Gastrocnemius medialis (tissue), 4 donors: ENCODE results near the gene PSG6. TPM values are rescaled to one million over a fixed set of nuclear protein-coding genes. Genes with fewer than 3 reads are reported as not detected.
"Not testable (repeated sequence)": the region's sequence is repeated elsewhere in the genome, so short reads cannot be mapped to it uniquely, and the experiment has no call there.

Experiments used
- ATAC-seq, 2 donors: fragments of 150-250 bp; one replicate each; pipeline ENCODE4 v1.9.1; 2016
- DNase-seq, 2 donors: peaks; one replicate each; pipeline ENCODE4 v3.0.0-alpha.2; 2019
- H3K27ac ChIP-seq, 4 donors: fragments of 200-600 bp; sonication (generic); 1 replicate in 1 of 4; 2 replicates in 3 of 4; pipeline ENCODE4 v1.5.1; 2016 to 2018; ENCODE audit warnings: mild to moderate bottlenecking in 2 of 4, moderate library complexity in 1 of 4
- H3K27me3 ChIP-seq, 3 donors: fragments of 200-600 bp; sonication (generic) in 2 of 3; 1 replicate in 1 of 3; 2 replicates in 2 of 3; pipeline versions ENCODE4 v1.5.1 to v1.6.0; 2016 to 2019; ENCODE audit warnings: mild to moderate bottlenecking in 1 of 3, moderate library complexity in 1 of 3
- H3K36me3 ChIP-seq, 2 donors: fragments of 200-600 bp; sonication (generic) in 1 of 2; one replicate each; pipeline ENCODE4 v1.5.1; 2017 to 2018
- H3K4me1 ChIP-seq, 2 donors: fragments of 200-600 bp; sonication (generic) in 1 of 2; one replicate each; pipeline ENCODE4 v1.5.1; 2016 to 2017; ENCODE audit warnings: mild to moderate bottlenecking in 2 of 2
- H3K4me3 ChIP-seq, 4 donors: fragments of 200-600 bp; sonication (generic) in 3 of 4; 1 replicate in 1 of 4; 2 replicates in 3 of 4; pipeline ENCODE4 v1.5.1; 2016 to 2019; ENCODE audit warnings: mild to moderate bottlenecking in 2 of 4
- H3K9me3 ChIP-seq, 3 donors: fragments of 200-600 bp; sonication (generic) in 2 of 3; 1 replicate in 1 of 3; 2 replicates in 2 of 3; pipeline ENCODE4 v1.5.1; 2016 to 2019
- POLR2A ChIP-seq, 2 donors: fragments of 450-650 bp; IDR thresholded peaks; one replicate each; pipeline ENCODE4 v1.6.1; 2017; ENCODE audit warnings: antibody characterized with exemption in 2 of 2, mild to moderate bottlenecking in 2 of 2, moderate library complexity in 2 of 2
- in situ Hi-C, 4 donors: fragments of 200-750 bp; cut with MboI; loops; one replicate each; pipeline versions ENCODE4 v1.15.0 to v1.8.0; 2017; ENCODE audit warnings: low sequenced_read_pairs in 4 of 4
- intact Hi-C: fragments of 100-400 bp; cut with DNase I; formaldehyde crosslinking; loops from one replicate; pipeline ENCODE4 v1.15.1; 2023; ENCODE audit warnings: low total_unique reads
- total RNA-seq, 4 donors: library from RNA; depleted of rRNA; stranded (reverse); fragments of >200 nt; gene quantifications; one replicate each; pipeline versions ENCODE4 v1.1.0 to v1.2.3, GENCODE V29; 2016
- TF ChIP-seq, protein P1 (sequence below), 5 experiments: fragments of 450-650 bp in 3 of 5; fragments of 200-600 bp in 2 of 5; sonication (generic) in 2 of 5; IDR thresholded peaks in 4 of 5; conservative IDR thresholded peaks in 1 of 5; 1 replicate in 4 of 5; 2 replicates in 1 of 5; pipeline ENCODE4 v1.5.1; 2016 to 2019; ENCODE audit warnings: antibody characterized with exemption in 5 of 5, mild to moderate bottlenecking in 3 of 5, moderate library complexity in 3 of 5

Gene PSG6
- total RNA-seq, 4 donors from 2014 or later, result not detected

DNA sequence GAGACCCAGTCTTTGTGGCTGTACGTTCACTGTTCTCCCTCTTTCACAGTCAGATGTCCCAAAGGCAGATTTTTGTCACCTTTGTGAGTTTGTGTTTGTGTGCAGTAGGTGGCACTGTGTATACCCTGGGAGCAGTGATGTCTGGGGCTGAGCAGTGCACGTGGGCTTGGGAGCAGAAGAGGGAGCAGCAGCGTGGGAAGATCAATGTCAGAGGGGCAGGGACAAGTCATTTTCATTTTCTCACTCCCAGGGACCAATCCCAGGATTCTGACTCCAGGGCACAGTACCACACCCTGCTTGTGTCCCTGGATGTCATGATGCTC, 2.0 kb upstream of the PSG6 start:
- in situ Hi-C loops, result no loop called here
- intact Hi-C loops, result no loop called here
- TF ChIP-seq, protein P1, sequence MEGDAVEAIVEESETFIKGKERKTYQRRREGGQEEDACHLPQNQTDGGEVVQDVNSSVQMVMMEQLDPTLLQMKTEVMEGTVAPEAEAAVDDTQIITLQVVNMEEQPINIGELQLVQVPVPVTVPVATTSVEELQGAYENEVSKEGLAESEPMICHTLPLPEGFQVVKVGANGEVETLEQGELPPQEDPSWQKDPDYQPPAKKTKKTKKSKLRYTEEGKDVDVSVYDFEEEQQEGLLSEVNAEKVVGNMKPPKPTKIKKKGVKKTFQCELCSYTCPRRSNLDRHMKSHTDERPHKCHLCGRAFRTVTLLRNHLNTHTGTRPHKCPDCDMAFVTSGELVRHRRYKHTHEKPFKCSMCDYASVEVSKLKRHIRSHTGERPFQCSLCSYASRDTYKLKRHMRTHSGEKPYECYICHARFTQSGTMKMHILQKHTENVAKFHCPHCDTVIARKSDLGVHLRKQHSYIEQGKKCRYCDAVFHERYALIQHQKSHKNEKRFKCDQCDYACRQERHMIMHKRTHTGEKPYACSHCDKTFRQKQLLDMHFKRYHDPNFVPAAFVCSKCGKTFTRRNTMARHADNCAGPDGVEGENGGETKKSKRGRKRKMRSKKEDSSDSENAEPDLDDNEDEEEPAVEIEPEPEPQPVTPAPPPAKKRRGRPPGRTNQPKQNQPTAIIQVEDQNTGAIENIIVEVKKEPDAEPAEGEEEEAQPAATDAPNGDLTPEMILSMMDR (IDR thresholded peaks at IDR 0.05 in 4 of 5, conservative IDR thresholded peaks at IDR 0.05 in 1 of 5), result no peak
- TF ChIP-seq POLR2A (IDR thresholded peaks at IDR 0.05), result no peak
- ATAC-seq (no peak), DNase-seq (no peak)
- Histone ChIP-seq H3K4me1 (no peaks in the 10 kb centered on the region), H3K27ac (no peak overlapping the region), H3K9me3 (no peaks in the 10 kb centered on the region), H3K4me3 (no peak overlapping the region), H3K27me3 (no peaks in the 10 kb centered on the region), H3K36me3 (no peaks in the 10 kb centered on the region)

GRCh38 chr19:42919070-42919756, 1.5 kb upstream of the PSG6 start:
- H3K27me3 ChIP-seq, intact Hi-C loops, ATAC-seq, H3K36me3 ChIP-seq, H3K9me3 ChIP-seq, H3K4me1 ChIP-seq, H3K27ac ChIP-seq, in situ Hi-C loops, H3K4me3 ChIP-seq, DNase-seq: not testable (repeated sequence)

- H3K27me3 ChIP-seq, DNase-seq, H3K27ac ChIP-seq, H3K4me3 ChIP-seq, intact Hi-C loops, in situ Hi-C loops, H3K4me1 ChIP-seq, ATAC-seq, H3K9me3 ChIP-seq, H3K36me3 ChIP-seq: not testable (repeated sequence)
These were observed 829 bp upstream of the PSG6 start for GRCh38 chr19:42918377-42919069.

- H3K4me1 ChIP-seq, ATAC-seq, H3K36me3 ChIP-seq, H3K4me3 ChIP-seq, intact Hi-C loops, DNase-seq, H3K27me3 ChIP-seq, H3K9me3 ChIP-seq, H3K27ac ChIP-seq, in situ Hi-C loops: not testable (repeated sequence)
These were observed 763 bp downstream of the PSG6 start for GRCh38 chr19:42916931-42917330.

- DNase-seq, H3K4me1 ChIP-seq, H3K9me3 ChIP-seq, ATAC-seq, H3K27ac ChIP-seq, intact Hi-C loops, H3K36me3 ChIP-seq, H3K27me3 ChIP-seq, in situ Hi-C loops, H3K4me3 ChIP-seq: not testable (repeated sequence)
These were observed 4.2 kb downstream of the PSG6 start for GRCh38 chr19:42913516-42913915.

- in situ Hi-C loops, H3K4me3 ChIP-seq, H3K27me3 ChIP-seq, ATAC-seq, H3K4me1 ChIP-seq, H3K9me3 ChIP-seq, DNase-seq, intact Hi-C loops, H3K36me3 ChIP-seq, H3K27ac ChIP-seq: not testable (repeated sequence)
These were observed 4.8 kb downstream of the PSG6 start for GRCh38 chr19:42912941-42913340.

DNA sequence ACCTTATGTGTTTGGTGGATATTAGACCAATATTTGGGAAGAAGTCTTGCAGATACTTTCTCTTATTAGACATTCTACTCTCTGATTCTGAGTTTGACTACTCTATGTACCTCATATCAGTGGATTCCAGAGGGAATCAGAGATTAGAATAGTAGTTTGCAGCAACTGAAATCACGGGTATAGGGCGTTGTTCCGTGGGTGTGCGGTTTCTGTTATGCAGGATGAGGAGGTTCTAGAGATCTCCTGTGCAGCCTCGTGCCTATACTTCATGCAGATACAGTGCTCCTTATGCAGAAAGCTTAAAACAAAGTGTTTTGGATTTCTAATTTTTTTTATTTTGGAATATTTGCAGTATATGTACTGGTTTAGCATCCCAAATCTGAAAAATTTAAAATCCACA, 6.0 kb downstream of the PSG6 start:
- H3K4me1 ChIP-seq, H3K4me3 ChIP-seq, intact Hi-C loops, H3K9me3 ChIP-seq, H3K27ac ChIP-seq, in situ Hi-C loops, DNase-seq, H3K36me3 ChIP-seq, ATAC-seq, H3K27me3 ChIP-seq: not testable (repeated sequence)

DNA sequence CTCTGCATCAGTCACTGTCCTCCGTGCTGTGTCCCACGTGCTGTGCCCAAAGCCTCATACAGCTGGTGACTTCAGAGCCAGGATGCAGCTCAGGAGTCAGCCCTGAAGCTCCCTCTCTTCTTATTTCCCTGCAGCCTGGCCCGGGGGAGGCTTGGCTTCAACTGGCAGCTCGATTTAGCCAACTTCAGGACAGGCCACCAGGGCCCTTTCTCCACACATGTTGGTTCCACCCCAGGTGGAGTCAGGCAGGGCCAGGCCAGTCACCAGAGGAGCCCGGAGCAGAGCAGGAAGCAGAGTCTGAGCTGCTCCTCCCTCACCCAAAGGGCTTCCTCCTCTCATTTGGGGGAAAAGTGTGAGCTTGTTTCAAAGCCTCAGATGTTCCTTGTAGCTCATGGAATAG, 11.5 kb downstream of the PSG6 start:
- H3K36me3 ChIP-seq, H3K4me1 ChIP-seq, in situ Hi-C loops, H3K4me3 ChIP-seq, H3K27ac ChIP-seq, ATAC-seq, DNase-seq, H3K9me3 ChIP-seq, H3K27me3 ChIP-seq, intact Hi-C loops: not testable (repeated sequence)

- H3K27me3 ChIP-seq, intact Hi-C loops, H3K4me1 ChIP-seq, in situ Hi-C loops, H3K36me3 ChIP-seq, DNase-seq, H3K9me3 ChIP-seq, H3K4me3 ChIP-seq, ATAC-seq, H3K27ac ChIP-seq: not testable (repeated sequence)
These were observed 17.1 kb downstream of the PSG6 start for GRCh38 chr19:42900561-42900960.

GRCh38 chr19:42899674-42900073, 18.0 kb downstream of the PSG6 start:
- H3K4me1 ChIP-seq, H3K27me3 ChIP-seq, DNase-seq, H3K27ac ChIP-seq, H3K36me3 ChIP-seq, H3K9me3 ChIP-seq, intact Hi-C loops, in situ Hi-C loops, H3K4me3 ChIP-seq, ATAC-seq: not testable (repeated sequence)

DNA sequence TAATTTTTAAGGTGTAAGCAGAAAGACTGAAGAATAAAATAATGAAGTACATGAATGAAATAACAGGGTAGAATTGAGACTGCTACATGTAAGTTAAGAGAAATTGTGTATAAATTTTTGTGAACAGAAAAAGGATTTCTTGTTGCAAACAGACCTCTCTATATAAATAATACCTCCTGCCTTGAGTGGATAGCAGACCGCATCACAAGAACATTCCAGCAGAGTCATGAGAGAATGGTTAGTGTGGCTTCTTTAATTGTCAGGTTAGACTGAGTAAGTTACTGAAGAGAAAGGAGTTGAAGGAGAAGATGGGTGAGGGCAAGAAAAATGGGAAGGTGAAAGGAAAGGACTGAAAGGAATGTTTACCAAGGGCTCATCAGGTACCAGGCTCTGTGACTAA, 18.6 kb downstream of the PSG6 start:
- in situ Hi-C loops, H3K27me3 ChIP-seq, DNase-seq, ATAC-seq, H3K36me3 ChIP-seq, H3K9me3 ChIP-seq, intact Hi-C loops, H3K4me3 ChIP-seq, H3K4me1 ChIP-seq, H3K27ac ChIP-seq: not testable (repeated sequence)
